ENCODE data around the gene UAP1.

GRCh38 chr1:162632698-162633080 lies 71.2 kb downstream of the UAP1 start:
- TF ChIP-seq EZH2phosphoT487 (IDR thresholded peaks at IDR 0.05; ENCODE audit: borderline replicate concordance, low read depth, low read length) (no peak), CTCF (conservative IDR thresholded peaks at IDR 0.05; ENCODE audit: low read length) (no peak)

Measured in OCI-LY7 (cell line).